Left cardiac atrium (tissue), 4 donors: Measurements from ENCODE around the gene ERBIN. TPM values are rescaled to one million over a fixed set of nuclear protein-coding genes. Genes with fewer than 3 reads are reported as not detected.
"Not testable (repeated sequence)": the region's sequence is repeated elsewhere in the genome, so short reads cannot be mapped to it uniquely, and the experiment has no call there.

Experiments used
- ATAC-seq, 2 donors: fragments of 200-7000 bp; cut with Tn5 transposase; one replicate each; pipeline ENCODE4 v1.9.1; 2020; ENCODE audit warnings: mild to moderate bottlenecking in 2 of 2, moderate library complexity in 2 of 2
- DNase-seq: peaks from one replicate; pipeline ENCODE4 v3.0.0-alpha.2; 2020
- intact Hi-C, 2 donors: fragments of 100-400 bp; cut with DNase I; formaldehyde crosslinking; loops; one replicate each; pipeline versions ENCODE4 v1.14.1 to v1.15.1; 2022 to 2023
- total RNA-seq, 2 donors: library from RNA; stranded (reverse); fragmentation: NEBNext Ultra II Directional; extraction: Animal tissue kit (Norgen Biotek cat#: 25700); gene quantifications; one replicate each; pipeline ENCODE4 v1.2.1, GENCODE V29; 2021
- donor health status: DM: no; HTN: yes; CAD: no.
- donor health status: DM: no; HTN: yes; CAD: no; lungs with severe emphysema.
- donor health status: DM: yes; HTN: yes; CAD: no.
- donor health status: Dilated cardiomyopathy.

ERBIN gene
- total RNA-seq, 2 donors from 2014 or later: 39.9 to 40.2 TPM

DNA sequence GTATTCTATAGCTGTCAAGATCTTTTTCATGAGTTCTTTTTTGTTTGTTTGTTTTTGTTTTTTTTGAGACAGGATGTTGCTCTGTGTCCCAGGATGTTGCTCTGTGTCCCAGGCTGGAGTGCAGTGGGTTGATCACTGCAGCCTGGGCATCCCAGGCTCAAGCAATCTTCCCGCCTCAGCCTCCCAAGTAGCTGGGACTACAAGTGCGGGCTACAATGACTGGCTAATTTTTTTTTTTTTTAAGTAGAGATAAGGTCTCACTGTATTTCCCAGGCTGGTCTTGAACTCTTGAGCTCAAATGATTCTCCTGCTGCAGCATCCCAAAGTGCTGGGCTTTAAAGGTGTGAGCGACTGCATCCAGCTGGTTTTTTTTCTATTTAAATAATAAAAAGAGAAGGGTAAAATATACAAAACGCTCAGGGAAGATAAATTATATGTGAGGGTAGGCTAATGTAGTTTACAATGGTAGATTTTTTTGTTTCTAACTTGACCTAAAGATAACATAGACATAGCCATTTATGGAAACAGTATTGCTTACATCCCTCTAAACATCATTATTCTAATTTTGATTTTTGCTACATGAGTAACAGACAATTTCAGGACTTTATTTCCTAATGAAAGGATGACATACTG, 21.9 kb downstream of the ERBIN start:
- intact Hi-C loops: no loop called here

DNA sequence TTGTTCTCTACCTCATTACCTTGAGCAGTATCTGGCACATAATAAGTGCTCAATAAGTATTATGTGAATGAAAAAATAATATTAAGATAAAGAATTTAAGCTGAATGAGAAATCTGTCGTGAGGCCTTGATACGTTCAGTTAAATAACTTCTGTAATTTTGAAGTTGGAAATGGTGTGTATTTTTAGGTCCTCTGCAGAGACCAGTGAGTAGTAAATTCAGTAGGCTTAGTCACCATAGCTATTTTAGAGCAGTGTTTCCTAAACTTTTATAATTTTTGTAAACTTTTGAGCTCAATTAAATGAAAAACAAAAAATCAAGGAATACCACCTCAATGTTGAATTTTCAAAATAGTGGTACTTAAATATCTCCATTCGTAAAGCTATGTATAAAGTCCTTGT, 25.0 kb downstream of the ERBIN start:
- no peak for ATAC-seq
- no peak for DNase-seq
- intact Hi-C loops: no loop called here

More for the DNA sequence above, 21.9 kb downstream of the ERBIN start:
- DNase-seq (no peak), ATAC-seq (no peak)

DNA sequence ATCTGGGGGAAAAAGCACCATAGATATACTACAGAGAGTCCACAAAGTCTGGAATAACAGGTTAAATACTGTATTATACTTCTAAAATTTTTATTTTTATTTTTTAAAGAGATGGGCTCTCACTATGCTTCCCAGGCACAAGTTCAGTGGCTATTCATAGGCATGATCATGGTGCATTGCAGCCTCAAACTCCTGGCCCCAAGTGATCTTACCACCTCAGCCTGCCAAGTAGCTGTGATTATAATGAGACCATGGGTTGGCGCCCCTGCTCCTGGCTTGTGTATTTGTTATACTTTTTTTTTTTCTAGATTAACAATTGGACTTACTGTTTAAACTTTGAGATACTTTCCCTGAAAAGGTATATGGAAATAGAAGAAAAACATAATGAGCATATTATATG, 25.9 kb downstream of the ERBIN start:
- ATAC-seq (peak; percentile 72 to 87), DNase-seq (no peak)
- intact Hi-C loops: no loop called here

DNA sequence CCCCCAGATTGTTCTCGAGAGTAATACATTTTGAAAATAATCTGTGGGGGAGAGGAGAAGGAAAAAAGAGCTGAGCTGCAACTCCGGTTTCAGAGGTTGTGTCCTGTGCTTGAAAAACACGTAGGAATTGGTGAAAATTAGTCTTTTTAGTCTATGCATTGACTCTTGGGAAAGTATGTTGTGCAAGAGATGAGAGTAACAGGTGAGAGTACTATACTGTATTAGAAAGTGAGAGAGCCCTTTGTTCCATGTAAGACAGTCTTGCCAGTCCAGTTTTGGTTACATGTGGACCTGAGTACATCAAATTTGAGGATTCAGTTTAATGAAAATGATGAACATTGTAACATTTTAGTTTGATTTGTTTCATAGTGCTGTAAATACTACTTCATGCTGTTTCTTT, 27.8 kb downstream of the ERBIN start:
- DNase-seq: no peak
- intact Hi-C loops: no loop called here
- ATAC-seq: no peak

DNA sequence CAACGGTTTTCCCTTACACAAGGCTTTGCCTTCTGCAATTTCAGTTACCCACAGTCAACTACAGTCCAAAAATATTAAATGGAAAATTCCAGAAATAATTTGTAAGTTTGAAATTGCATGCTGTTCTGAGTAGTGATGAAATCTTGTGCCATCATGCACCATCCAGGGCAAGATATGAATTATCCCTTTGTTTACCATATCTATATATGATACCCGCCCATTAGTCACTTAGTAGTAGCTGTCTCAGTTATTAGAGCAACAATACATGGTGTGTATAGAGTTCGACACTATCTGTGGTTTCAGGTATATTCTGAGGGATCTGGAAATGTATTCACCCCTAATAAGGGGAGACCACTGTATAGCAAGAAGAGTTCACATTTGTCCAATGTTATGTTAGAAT, 29.4 kb downstream of the ERBIN start:
- ATAC-seq: no peak
- DNase-seq: no peak
- intact Hi-C loops: no loop called here

DNA sequence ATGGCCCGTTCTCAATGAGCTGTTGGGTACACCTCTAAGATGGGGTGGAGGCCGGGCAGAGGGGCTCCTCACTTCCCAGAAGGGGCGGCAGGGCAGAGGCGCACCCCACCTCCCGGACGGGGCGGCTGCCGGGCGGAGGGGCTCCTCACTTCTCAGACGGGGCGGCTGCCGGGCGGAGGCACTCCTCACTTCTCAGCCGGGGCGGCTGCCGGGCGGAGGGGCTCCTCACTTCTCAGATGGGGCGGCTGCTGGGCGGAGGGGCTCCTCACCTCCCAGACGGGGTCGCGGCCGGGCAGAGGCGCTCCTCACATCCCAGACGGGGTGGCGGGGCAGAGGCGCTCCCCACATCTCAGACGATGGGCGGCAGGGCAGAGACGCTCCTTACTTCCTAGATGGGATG, 31.3 kb downstream of the ERBIN start:
- ATAC-seq, DNase-seq, intact Hi-C loops: not testable (repeated sequence)

DNA sequence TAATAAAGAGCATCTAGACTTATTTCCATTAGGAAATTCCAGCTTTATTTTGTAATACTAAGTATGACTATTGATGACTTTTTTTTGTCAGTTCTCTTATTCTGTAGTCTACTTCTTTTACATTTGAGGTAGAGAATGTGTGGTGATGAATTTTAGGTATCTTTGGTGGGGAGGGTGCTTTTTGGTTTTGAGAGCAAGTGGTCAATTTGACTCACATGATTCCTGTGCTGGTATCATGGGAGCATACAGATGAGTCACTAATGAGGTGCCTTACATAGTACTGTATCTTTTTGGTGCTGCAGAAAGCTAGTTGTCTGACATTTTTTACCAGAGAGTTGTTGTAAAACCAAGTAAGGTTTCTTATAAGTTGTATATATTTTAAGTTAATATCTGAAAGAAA, 35.3 kb downstream of the ERBIN start:
- DNase-seq: no peak
- intact Hi-C loops: no loop called here
- peak in 1 of 2 donors; percentile 74 for ATAC-seq

DNA sequence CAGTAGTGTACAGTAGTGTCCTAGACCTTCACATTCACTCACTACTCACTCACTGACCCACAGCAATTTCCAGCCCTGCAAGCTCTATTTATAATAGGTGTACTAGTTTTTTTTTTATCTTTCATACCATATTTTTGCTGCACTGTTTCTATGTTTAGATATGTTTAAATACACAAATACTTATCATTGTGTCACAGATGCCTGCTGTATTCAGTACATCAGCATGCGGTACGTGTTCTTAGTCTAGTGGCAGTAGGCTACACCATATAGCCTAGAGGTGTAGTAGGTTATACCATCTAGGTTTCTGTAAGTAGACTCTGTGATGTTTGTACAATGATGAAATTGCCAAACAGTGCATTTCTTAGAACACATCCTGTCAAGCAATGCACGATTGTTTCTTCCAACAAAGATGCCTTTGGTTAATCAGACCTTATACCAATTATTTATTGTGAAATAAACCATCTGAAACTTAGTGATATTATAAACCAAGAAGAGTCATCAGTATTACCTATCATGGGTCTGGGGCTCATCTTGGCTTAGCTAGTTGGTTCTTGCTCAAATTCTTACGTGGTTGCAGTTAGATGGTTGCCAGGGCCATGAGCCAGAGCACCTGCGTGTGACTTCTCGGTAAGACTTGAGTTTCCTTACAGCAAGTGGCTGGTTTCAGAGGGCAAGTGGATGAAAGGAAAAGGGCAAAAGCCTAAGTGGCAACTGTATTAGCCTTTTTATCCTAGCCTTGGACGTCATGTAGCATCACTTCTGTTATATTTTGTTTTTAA, 41.1 kb downstream of the ERBIN start:
- no peak for ATAC-seq
- intact Hi-C loops: no loop called here
- no peak for DNase-seq

DNA sequence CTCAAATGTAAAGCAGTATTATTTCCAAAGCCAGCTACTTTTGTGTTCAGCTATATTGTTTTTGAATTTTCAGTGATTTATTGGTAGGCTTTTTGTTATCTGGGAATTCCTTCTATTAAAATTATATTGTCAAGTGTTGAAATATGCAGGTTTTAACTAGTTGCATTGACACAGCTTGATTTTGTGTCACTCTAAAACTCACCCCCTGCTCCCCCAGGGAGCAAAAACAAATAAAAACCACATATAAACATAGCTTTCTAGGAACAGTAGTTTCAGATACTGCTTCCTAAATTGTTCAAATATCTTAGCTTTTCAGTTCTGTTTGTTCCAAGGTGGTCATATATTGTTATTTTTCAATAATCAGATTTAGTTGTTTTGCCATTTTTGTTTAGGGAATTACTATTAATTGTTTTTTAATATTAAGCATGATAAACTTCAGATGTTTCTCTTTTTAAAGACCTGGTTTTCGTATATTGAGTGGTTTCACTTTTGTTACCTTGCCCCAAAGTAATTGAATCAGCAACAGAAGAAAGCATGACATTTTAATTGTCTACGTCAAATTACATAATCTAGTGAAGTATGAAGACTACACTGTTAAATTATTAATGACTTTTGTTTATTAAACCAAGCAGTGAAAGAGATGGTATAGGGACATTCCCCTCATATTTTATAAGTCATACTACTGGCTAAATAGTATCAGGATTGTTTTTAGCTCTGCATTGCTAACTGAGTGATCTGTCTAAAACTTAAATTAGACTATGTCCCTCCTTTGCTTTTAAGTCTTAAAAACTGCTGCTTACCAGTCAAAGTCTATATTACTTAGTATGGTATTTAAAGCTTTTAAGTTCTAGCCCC, 43.4 kb downstream of the ERBIN start:
- no peak for DNase-seq
- intact Hi-C loops: loop anchor here in 1 of 2 donors (5.0 kb wide), 1 partner anchor 42 kb away; the partner anchor contains the start of gene ERBIN
- ATAC-seq: no peak

DNA sequence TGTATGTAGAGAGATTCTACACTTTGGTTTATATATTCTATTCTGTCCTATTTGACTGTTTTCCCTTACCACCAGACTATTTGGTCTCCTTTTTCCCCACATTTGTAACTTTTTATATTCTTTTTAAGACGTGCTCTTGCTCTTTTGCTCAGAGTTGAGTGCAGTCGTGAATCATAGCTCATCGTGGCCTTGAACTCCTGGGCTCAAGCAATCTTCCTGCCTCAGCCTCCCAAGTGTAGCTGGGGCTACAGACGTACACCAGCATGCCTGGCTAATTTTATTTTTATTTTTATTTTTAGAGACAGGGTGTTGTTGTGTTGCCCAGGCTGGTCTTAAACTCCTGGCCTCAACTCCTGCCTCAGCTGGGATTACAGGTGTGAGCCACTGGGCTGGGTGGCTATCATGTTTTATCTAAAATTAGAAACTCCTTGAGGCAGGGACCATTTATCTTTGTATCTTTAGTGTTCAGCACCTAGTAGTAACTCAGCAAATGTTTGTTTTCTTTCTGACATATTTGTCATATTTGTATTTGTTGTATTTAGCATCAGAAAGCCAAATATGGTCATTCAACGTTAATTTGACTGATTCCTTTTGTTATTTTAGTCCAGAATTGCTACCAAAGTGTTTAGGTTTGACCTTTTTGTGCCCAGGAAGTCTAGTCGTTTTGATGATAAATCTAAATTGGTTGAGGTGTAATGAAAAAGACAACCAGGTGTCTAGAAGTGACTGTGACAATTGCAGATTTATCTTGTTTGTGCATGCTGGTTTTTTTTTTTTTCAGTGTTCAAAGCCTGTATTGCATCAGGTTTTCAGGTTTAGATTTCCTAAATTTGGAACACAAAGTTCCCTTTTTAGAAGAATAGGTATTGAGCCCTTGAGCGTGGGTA, 44.3 kb downstream of the ERBIN start:
- ATAC-seq: no peak
- intact Hi-C loops: loop anchor here in 1 of 2 donors (5.0 kb wide), 1 partner anchor 43 kb away; the partner anchor contains the start of gene ERBIN

DNA sequence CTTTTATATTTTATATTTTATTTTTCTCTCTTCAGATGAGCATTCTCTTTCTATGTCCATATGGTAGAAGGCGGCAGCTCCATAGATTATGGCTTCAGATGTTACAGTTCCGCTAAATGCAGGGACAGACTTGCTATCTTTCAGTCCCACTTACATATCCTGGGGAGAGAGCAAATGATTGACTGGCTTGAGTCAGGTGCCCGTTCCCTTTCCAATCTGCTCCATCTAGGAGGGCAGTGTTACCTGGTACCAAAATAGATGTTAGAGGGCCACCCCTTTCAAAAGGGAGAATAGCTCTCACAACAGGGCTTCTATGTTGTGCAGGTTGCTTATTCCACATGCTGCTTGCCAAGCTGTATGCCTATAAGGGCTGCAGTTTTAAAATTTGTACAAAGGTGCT, 45.3 kb downstream of the ERBIN start:
- ATAC-seq (no peak), DNase-seq (no peak)
- intact Hi-C loops: loop anchor here in 1 of 2 donors (5.0 kb wide), 1 partner anchor 44 kb away; the partner anchor contains the start of gene ERBIN

More for the DNA sequence above, 44.3 kb downstream of the ERBIN start:
- DNase-seq: no peak

DNA sequence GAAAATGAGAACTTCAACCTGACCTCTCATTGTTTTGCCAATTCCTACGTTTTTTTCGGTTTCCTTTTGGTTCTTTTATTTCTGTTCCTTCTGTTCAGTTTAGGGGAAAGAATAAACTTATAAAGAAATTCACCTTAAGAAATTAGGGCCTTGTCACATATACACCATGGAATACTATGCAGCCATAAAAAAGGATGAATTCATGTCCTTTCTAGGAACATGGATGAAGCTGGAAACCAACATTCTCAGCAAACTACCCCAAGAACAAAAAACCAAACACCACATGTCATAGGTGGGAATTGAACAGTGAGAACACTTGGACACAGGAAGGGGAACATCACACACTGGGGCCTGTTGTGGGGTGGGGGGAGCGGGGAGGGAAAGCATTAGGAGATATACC, 46.5 kb downstream of the ERBIN start:
- ATAC-seq, DNase-seq: not testable (repeated sequence)
- intact Hi-C loops: loop anchor here in 1 of 2 donors (5.0 kb wide), 1 partner anchor 46 kb away; the partner anchor contains the start of gene ERBIN

DNA sequence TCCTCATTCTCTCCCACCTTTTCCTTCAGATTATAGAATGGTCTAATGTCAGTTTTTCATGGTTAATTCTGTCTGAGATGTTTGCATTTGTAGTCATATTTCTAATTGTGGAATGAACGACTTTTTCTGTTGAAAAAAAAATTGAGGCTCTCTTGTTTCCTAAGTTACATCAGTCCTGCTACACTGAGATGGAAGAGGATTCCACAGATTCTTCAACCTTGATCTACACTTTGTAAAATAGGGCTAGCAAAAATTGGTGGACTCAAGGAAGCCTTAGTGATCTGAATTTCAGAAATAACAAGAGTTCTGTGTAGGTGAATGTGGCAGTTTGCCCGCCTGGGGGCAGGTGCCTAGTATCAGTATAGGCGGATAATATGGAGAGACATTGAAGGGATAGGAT, 51.9 kb downstream of the ERBIN start:
- intact Hi-C loops: no loop called here
- no peak for ATAC-seq

DNA sequence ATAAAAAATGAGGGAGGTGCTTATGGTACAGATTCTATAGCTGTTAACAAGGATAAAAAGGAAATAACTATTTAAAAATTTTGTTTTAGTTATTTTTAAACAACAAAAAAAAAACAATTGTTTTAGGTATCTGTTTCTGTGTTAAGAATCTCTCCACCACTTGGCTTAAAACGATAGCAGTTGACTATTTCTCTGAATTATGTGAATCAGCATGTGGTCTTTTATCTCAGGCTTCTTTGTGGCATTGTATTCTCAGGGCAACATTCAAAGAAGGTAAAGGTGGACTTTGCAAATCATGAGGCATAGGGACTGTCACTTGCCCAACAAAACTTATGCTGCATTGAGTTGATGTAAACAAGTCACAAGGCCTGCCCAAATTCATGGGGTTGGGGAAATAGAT, 55.2 kb downstream of the ERBIN start:
- intact Hi-C loops: no loop called here
- DNase-seq (no peak), ATAC-seq (no peak)

More for the DNA sequence above, 51.9 kb downstream of the ERBIN start:
- no peak for DNase-seq

DNA sequence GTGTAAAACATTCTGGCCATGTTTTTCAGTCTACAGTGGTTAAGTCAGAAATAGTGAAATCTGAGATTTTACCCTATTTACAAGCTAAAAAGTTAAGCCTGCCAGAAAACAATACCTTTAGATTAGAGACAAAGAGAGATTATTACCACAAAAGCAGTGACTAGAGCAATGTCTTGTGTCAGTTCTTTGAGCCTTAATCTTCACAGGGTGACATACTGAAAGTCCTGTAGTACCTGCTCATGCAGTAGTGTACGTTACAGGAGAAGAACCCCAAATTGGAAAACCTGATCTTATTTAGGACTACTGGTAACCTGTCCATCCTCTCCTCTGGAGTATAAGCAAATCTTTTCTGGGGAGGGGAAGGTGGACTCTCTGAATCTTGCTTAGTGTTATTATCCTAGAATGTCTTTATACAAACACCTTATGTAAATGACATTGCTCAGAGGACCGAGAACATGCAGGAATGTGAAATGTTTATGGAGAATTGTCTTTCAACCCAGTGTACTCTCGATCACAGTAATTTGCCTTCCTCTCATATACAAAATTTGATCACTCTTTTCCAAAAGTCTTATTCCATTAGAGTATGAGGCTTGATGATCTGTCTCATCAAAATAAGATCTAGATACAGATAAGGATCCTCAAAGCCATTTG, 55.7 kb downstream of the ERBIN start:
- intact Hi-C loops: no loop called here
- ATAC-seq (no peak), DNase-seq (no peak)

DNA sequence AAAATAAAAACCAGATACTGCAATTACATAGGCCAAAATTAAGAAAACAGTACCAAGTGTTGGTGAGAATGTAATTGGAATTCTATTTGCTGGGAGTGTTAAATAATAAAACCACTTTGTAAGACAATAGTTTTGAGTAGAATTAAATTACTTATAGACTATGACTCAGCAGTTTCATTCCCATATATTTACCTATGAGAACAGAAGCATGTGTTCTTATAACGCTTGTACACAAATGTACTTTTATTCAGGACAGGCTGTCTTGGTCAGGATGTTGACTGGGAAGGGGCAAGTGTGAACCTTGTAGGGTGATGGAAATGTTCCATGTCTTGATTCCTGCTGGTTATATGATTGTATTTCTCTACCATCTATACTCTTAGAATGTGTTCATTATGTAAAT, 56.3 kb downstream of the ERBIN start:
- intact Hi-C loops: no loop called here
- DNase-seq (no peak), ATAC-seq (no peak)

DNA sequence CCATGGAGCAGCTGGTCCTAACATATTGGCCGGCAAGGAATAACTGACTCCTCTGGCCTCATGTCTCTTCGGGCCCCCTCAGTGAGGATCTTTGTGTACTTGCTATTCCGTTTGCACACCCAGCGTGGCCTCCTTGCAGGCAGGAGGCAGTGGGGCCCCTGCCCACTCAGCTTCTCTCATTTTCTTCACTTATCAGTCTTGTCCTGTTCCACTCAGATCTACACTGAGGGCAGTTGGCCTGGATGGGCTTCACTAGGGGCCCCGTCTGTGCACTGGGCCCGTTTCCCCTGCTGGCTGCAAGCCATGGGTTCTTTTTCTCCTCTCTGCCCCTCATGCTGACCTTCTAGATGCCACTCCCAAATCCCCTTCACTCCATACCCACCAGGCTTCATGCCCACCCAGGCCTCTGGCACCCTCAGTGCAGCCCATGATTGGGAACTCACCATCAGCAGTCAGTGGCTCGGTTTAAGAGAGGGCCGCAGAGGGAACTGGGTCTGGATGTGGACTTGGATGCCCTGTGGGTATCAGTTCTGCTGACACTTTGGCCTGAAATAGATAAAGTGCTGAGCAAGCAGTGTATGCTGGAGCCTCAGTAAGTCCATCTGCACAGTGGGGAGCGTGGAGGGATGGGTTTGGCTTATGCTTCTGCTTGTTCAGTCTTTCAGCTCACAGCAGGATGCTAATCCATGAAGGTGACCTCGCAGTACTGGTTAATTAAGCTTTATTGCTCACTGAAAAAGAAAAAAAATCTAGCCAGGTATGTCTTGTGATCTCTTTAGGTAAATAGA, 57.9 kb downstream of the ERBIN start:
- intact Hi-C loops: no loop called here
- ATAC-seq: no peak
- DNase-seq: no peak
